Mucosa of rectum (tissue), 2 donors: ENCODE data around the gene AGBL4.
"Not testable (repeated sequence)": the region's sequence is repeated elsewhere in the genome, so short reads cannot be mapped to it uniquely, and the experiment has no call there.

ENCODE experiments used
- H3K27ac ChIP-seq, 2 donors: one replicate each; pipeline ENCODE4 v1.7.0; 2013; ENCODE audit warnings: inconsistent platforms in 2 of 2, low read depth in 2 of 2, low read length in 2 of 2
- H3K27me3 ChIP-seq, 2 donors: one replicate each; pipeline ENCODE4 v1.7.0; 2013; ENCODE audit warnings: low read length in 2 of 2; ENCODE audit not compliant: control insufficient read depth in 2 of 2, insufficient read depth in 2 of 2
- H3K36me3 ChIP-seq, 2 donors: one replicate each; pipeline ENCODE4 v1.7.0; 2013; ENCODE audit warnings: low read length in 2 of 2; ENCODE audit not compliant: control insufficient read depth in 2 of 2, insufficient read depth in 2 of 2
- H3K4me1 ChIP-seq, 2 donors: one replicate each; pipeline ENCODE4 v1.7.0; 2013; ENCODE audit warnings: low read length in 2 of 2, mild to moderate bottlenecking in 1 of 2; ENCODE audit not compliant: control insufficient read depth in 2 of 2, insufficient read depth in 2 of 2
- H3K4me3 ChIP-seq, 2 donors: one replicate each; pipeline ENCODE4 v1.7.0; 2013; ENCODE audit warnings: low read length in 2 of 2
- H3K9ac ChIP-seq, 2 donors: one replicate each; pipeline ENCODE4 v1.7.0; 2013; ENCODE audit warnings: low read length in 2 of 2, low read depth in 1 of 2, mild to moderate bottlenecking in 1 of 2
- H3K9me3 ChIP-seq, 2 donors: one replicate each; pipeline ENCODE4 v1.7.0; 2013; ENCODE audit warnings: low read length in 2 of 2; ENCODE audit not compliant: control insufficient read depth in 2 of 2
- donor health status: healthy.
- donor health status: Normal muscosa, but diverticular disease.

Gene AGBL4

GRCh38 chr1:49293016-49293415 is 730.7 kb downstream of the AGBL4 start:
- H3K9ac ChIP-seq = no peak overlapping the region
- H3K27me3 ChIP-seq = no peaks in the 10 kb centered on the region
- no peaks in the 10 kb centered on the region for H3K4me1 ChIP-seq
- no peak overlapping the region for H3K27ac ChIP-seq
- no peak overlapping the region for H3K4me3 ChIP-seq
- peaks cover 3% of the 10 kb centered on the region in 2 donors for H3K9me3 ChIP-seq
- no peaks in the 10 kb centered on the region for H3K36me3 ChIP-seq

- H3K9ac ChIP-seq, H3K4me3 ChIP-seq, H3K4me1 ChIP-seq, H3K27me3 ChIP-seq, H3K36me3 ChIP-seq, H3K9me3 ChIP-seq, H3K27ac ChIP-seq: not testable (repeated sequence)
These were observed 766.3 kb downstream of the AGBL4 start for GRCh38 chr1:49257211-49258049.

GRCh38 chr1:49252917-49253316 is 770.8 kb downstream of the AGBL4 start:
- no peaks in the 10 kb centered on the region for H3K4me1 ChIP-seq
- H3K9me3 ChIP-seq = no peaks in the 10 kb centered on the region
- no peak overlapping the region for H3K27ac ChIP-seq
- H3K4me3 ChIP-seq = no peak overlapping the region
- H3K36me3 ChIP-seq = no peaks in the 10 kb centered on the region
- H3K9ac ChIP-seq = no peak overlapping the region
- H3K27me3 ChIP-seq = no peaks in the 10 kb centered on the region

- Histone ChIP-seq H3K27ac (no peak overlapping the region), H3K4me1 (no peaks in the 10 kb centered on the region), H3K36me3 (no peaks in the 10 kb centered on the region), H3K27me3 (no peaks in the 10 kb centered on the region), H3K4me3 (no peak overlapping the region), H3K9ac (no peak overlapping the region), H3K9me3 (no peaks in the 10 kb centered on the region)
These were observed 772.6 kb downstream of the AGBL4 start for GRCh38 chr1:49251019-49251784.

GRCh38 chr1:49240709-49241221 is 783.0 kb downstream of the AGBL4 start:
- Histone ChIP-seq H3K9me3 (no peaks in the 10 kb centered on the region), H3K27ac (no peak overlapping the region), H3K4me1 (no peaks in the 10 kb centered on the region), H3K27me3 (no peaks in the 10 kb centered on the region), H3K9ac (no peak overlapping the region), H3K36me3 (no peaks in the 10 kb centered on the region), H3K4me3 (no peak overlapping the region)

GRCh38 chr1:49234988-49235387 is 788.8 kb downstream of the AGBL4 start:
- Histone ChIP-seq H3K27ac (no peak overlapping the region), H3K4me3 (no peak overlapping the region), H3K36me3 (no peaks in the 10 kb centered on the region), H3K9ac (no peak overlapping the region), H3K27me3 (no peaks in the 10 kb centered on the region), H3K9me3 (no peaks in the 10 kb centered on the region), H3K4me1 (no peaks in the 10 kb centered on the region)

GRCh38 chr1:49229555-49229954 is 794.2 kb downstream of the AGBL4 start:
- no peaks in the 10 kb centered on the region for H3K9me3 ChIP-seq
- H3K9ac ChIP-seq = no peak overlapping the region
- no peak overlapping the region for H3K4me3 ChIP-seq
- no peaks in the 10 kb centered on the region for H3K27me3 ChIP-seq
- H3K27ac ChIP-seq = no peak overlapping the region
- no peaks in the 10 kb centered on the region for H3K36me3 ChIP-seq
- no peaks in the 10 kb centered on the region for H3K4me1 ChIP-seq

- Histone ChIP-seq H3K27ac (no peak overlapping the region), H3K27me3 (no peaks in the 10 kb centered on the region), H3K9me3 (no peaks in the 10 kb centered on the region), H3K9ac (no peak overlapping the region), H3K36me3 (no peaks in the 10 kb centered on the region), H3K4me1 (no peaks in the 10 kb centered on the region), H3K4me3 (no peak overlapping the region)
These were observed 797.0 kb downstream of the AGBL4 start for GRCh38 chr1:49226758-49227157.

GRCh38 chr1:49225464-49225863 is 798.3 kb downstream of the AGBL4 start:
- Histone ChIP-seq H3K9ac (no peak overlapping the region), H3K27ac (no peak overlapping the region), H3K9me3 (no peaks in the 10 kb centered on the region), H3K36me3 (no peaks in the 10 kb centered on the region), H3K4me1 (no peaks in the 10 kb centered on the region), H3K4me3 (no peak overlapping the region), H3K27me3 (no peaks in the 10 kb centered on the region)

GRCh38 chr1:49213301-49213700 is 810.5 kb downstream of the AGBL4 start:
- H3K4me1 ChIP-seq = no peaks in the 10 kb centered on the region
- H3K9me3 ChIP-seq = peaks cover 0 to 2% of the 10 kb centered on the region in 2 donors
- no peak overlapping the region for H3K27ac ChIP-seq
- no peak overlapping the region for H3K4me3 ChIP-seq
- H3K36me3 ChIP-seq = no peaks in the 10 kb centered on the region
- H3K27me3 ChIP-seq = no peaks in the 10 kb centered on the region
- no peak overlapping the region for H3K9ac ChIP-seq
